GM12801 (cell line): Measurements from ENCODE around the gene VWA2.

Experiments
- TF ChIP-seq, protein P1 (sequence below): IDR thresholded peaks from one replicate; pipeline ENCODE4 v1.5.1; 2011; ENCODE audit warnings: control low read depth; ENCODE audit not compliant: insufficient read length; ENCODE audit errors: extremely low read depth

The VWA2 gene

DNA sequence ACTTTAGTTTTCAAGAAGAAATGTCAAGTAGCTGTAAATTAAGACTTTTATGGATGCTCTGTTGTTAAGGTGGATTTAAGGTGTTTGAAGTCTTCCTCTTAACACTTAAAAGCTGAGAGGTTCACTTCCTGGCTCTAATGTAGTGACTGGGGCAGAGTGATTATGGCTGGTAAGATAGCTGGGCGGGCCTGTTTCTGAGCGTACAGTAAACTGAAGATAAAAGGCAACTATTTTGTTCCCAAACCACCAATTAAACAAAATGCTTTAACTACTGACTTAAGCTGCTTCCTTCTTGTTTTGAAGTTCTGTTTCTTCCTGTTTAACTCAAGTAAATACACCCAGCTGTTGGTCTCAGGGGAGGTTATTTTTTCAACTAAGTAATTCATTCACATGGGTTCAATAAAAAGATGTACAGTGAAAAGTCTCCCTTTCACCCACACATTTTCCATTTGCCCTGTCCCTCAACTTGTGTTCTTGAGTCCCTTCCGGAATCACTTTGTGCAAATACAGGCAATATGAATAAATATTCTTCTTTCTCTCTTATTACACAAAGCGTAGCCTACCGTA, 19.3 kb downstream of the VWA2 start:
- TF ChIP-seq, protein P1, sequence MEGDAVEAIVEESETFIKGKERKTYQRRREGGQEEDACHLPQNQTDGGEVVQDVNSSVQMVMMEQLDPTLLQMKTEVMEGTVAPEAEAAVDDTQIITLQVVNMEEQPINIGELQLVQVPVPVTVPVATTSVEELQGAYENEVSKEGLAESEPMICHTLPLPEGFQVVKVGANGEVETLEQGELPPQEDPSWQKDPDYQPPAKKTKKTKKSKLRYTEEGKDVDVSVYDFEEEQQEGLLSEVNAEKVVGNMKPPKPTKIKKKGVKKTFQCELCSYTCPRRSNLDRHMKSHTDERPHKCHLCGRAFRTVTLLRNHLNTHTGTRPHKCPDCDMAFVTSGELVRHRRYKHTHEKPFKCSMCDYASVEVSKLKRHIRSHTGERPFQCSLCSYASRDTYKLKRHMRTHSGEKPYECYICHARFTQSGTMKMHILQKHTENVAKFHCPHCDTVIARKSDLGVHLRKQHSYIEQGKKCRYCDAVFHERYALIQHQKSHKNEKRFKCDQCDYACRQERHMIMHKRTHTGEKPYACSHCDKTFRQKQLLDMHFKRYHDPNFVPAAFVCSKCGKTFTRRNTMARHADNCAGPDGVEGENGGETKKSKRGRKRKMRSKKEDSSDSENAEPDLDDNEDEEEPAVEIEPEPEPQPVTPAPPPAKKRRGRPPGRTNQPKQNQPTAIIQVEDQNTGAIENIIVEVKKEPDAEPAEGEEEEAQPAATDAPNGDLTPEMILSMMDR, result no peak

DNA sequence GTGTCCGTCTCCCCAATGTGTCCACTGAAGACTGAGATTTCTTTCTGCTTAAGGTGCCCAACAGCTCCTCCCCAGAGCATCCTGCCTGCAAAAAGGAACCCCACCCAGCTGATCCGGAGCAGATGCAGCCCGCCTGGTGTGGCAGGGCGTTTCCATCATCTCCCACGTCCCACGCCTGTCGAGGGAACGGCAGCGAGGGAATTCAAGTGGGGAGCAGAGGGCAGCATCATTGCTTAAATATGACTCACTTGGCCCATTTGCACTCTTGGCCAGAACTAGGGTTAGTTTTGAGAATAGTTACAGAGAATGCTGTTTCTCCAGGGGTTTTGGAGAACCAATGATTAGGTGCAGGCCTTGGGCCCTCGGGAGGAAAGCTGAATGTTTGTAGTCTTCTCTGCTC, 20.8 kb downstream of the VWA2 start:
- TF ChIP-seq, protein P1, result no peak

DNA sequence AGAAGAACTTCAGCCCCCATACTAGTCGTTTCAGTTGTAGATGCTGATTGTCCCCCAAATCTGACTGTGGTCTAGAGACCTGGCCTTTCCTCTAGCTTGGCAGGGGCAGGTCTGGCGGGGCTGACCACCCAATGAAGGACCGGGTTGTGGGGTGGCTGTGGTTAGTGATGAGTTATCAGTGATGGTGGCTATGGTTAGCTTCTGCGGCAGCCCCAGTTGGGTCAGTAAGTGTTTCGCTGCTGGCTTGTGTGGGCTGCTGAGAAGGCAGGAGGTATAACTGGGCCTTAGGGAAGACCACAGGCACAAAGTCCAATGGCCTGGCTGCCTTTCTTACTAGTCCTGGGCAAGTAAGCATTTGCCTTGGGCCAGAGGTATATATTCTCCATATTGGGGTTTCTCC, 21.3 kb downstream of the VWA2 start:
- TF ChIP-seq, protein P1, result no peak

DNA sequence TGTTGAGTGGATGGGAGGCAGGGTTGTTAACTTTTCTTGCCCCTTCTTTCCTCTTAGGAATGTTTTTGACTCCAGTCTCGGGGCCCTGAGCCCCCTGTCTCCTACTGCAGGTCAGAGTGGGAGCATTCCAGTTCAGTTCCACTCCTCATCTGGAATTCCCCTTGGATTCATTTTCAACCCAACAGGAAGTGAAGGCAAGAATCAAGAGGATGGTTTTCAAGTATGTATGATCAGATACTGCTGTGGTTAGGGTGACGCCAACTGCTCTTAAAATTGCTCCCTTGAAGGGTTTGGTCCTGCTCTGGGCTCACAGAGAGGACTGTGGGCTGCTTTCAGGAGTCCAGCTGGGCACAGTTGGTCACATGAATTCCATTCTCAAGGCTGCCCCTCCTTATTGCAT, 22.0 kb downstream of the VWA2 start:
- TF ChIP-seq, protein P1, result no peak

DNA sequence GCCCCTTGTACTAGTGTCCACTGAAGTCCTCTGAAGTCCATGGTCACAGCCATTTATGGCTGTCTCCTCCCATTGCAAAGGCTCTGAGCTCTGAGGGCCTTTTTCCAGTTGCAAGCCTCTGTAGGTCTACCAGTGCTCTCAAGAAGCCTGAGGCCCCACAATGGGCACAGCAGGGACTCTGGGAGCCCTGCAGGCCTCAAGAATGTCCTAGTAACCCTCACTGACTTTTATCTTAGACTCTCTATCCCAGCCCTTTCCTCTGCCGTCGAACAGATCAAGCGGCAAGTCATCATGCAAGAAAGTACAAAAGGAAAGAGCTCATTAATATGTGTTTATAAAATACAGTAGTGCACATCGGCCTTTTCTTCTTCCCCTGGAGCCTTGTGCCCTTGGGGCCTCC, 23.4 kb downstream of the VWA2 start:
- TF ChIP-seq, protein P1, result no peak

DNA sequence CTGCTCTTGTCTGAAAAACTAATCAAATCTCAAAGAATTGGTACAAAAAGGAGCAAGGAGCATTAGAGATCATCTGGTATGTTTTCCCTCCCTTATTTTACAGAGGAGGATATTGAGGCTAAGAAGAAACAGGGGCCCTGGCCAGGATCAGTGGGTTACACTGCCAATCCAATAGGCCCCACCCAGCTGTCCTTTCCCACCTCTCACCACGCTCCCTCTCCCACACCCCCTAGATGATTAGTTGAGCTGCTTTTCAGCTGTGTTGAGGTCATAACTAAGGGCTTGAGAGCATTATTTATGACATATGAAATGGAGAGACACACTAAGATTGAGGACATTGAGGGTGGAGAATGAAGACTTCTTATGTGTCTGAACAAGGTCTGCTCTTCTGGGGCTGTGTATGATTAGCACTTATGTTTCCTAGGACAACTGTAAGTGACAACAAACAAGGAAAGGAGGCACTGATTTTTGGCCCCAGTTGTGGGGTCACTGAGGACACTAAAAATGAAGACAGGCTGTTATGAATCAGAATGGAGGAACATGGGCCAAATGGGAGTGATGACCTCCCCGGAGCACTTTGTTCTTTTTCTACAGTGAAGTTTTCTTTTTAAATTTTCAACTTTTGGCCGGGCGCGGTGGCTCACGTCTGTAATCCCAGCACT, 26.5 kb downstream of the VWA2 start:
- TF ChIP-seq, protein P1, result no peak

DNA sequence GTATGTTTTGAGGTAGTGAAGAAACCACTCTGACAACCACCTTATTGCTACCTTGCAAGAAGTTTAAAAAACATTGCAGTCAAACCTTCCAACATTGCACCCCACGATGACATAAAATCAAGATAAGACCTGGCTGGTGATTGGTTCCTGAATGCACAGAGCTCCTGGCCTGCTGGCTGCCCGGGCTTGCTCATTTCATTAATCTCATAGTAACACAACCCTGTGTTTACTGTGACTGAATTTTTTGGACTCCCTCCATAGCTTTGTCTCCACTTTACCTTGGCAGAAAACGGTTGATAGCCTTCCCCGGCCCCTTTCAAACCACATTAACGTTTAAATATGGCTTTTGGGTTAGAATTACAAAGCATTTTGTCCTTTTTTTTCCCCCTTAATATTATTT, 27.5 kb downstream of the VWA2 start:
- TF ChIP-seq, protein P1, result no peak
